COR-L47 (cell line): ENCODE measurements around the gene UGT1A10.
"Not testable (repeated sequence)": the region's sequence is repeated elsewhere in the genome, so short reads cannot be mapped to it uniquely, and the experiment has no call there.

Experiments
- DNase-seq: peaks from one replicate; lab custom pipeline; 2025; lab: John Stamatoyannopoulos, UW

Gene UGT1A10

GRCh38 chr2:233636306-233636705, at the start of gene UGT1A10:
TSS of gene UGT1A10 (plus strand) at chr2:233636448. CDS start at chr2:233636523, 75 bp downstream.
- not testable (repeated sequence) for DNase-seq

DNA sequence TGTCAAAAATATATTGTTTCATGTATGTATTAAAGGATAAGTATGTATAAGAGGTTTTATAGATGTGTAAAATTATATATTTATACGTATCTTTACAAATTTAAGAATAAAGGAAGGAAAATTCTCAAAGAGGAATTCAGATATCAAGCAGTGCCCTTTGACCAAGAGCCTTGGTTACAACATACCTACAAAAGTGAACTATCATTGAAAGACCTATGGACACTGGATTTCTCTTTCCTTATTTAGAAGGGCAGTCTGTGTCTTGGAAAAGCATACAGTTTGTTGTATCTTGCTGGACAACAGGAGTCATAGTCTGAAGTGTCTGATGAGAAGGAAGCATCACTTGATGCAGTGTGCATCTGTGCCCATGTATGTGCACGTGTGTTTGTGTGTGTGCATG, 47.8 kb upstream of the UGT1A10 start:
- DNase-seq = no peak

GRCh38 chr2:233592706-233593105, 43.5 kb upstream of the UGT1A10 start:
- DNase-seq = not testable (repeated sequence)

DNA sequence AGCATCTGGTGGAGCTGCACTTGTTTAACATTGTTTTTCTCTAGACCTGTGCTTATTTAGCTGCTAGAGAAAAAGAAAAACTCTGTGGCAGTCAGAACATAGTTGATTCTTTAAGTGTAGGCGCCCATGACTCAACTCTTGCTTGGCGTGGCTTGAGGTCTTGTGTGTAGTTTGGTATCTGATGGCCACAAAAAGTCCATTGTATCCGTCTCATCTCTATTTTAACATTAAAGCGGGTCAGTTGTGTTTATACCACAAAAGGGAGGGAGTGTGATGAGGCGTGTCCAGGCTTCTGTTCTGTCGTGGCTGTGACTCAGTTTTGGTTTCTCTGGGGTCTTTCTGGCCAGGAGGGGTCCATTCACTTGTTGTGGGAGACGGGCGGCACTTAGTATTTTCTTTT, 43.0 kb upstream of the UGT1A10 start:
- no peak for DNase-seq

- no peak for DNase-seq
Observed at GRCh38 chr2:233597522-233597921, 38.7 kb upstream of the UGT1A10 start.

- DNase-seq = no peak
Observed at GRCh38 chr2:233598952-233599351, 37.3 kb upstream of the UGT1A10 start.

GRCh38 chr2:233600386-233600785, 35.9 kb upstream of the UGT1A10 start:
- DNase-seq = no peak

DNA sequence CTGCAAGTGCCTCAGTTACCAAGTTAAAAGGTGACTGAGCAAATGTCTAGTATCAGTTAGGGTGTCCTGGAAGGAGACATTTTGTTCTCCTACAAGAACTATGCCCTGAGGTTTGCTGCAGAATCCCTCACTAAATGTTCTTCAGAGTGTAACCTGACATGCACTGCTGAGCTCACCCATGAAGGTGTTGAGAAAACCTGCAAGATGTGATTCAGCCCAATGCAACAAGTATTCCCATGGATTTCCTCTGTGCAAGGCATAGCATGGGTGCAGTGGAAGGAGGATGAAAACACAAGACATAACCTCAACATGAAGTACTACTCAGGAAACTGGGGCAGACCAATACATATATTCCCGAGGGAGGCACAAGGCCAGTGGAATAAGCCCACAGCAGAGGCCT, 34.2 kb upstream of the UGT1A10 start:
- no peak for DNase-seq

GRCh38 chr2:233603520-233603919, 32.7 kb upstream of the UGT1A10 start:
- DNase-seq = no peak

- DNase-seq = no peak
Observed at GRCh38 chr2:233604826-233605225, 31.4 kb upstream of the UGT1A10 start.

DNA sequence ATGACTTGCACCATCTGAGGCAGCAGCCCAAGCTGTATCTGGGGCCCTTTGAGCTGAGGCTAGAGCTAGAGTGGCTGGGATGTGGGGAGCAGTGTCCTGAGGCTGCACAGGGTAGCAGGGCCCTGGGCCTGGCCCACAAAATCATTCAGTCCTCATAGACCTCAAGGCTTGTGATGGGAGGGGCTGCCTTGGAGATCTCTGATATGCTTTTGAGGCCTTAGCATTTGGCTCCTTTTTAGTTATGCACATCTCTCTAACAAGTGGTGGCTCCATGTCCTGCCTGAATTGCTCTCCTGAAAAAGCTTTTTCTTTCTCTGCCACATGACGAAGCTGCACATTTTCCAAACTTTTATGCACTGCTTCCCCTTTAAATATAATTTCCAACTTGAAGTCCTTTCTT, 30.6 kb upstream of the UGT1A10 start:
- DNase-seq = no peak

DNA sequence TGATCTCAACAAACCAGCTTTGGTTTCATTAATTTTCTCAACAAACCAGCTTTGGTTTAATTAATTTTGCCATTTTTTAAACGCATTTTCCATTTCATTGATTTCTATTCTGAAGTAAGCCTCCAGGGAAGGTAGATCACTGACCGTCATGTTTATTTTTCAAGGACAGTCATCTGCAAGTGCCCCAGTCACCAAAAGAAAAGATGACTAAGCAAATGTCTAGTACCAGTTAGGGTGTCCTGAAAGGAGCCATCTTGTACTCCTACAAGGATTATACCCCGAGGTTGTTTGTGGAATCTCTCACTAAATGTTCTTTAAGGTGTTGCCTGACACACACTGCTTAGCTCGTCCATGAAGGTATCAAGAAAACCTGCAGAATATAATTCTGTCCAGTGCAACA, 25.0 kb upstream of the UGT1A10 start:
- DNase-seq = no peak

- DNase-seq = not testable (repeated sequence)
Observed at GRCh38 chr2:233617476-233617875, 18.8 kb upstream of the UGT1A10 start, which contains the start of gene UGT1A8. TSS of gene UGT1A8 (plus strand) at chr2:233617633. CDS start at chr2:233617708, 75 bp downstream.

DNA sequence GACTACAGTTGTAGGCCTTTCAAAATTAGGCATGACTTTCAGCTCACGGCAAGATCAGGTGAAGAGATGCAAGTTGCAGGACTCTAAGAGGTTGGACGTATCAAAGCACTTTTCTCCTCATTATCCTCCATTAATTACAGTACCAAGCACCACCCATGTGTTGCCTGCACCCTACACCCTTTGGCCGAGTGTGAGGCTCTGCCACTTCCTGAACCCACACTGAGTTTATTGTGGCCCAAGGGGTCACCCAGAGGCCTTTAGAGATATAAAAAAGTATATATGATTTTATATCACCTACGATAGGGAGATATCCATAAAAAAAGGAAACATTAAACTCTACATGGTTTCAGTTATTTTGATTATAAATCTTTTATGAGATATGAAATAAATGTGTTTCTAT, 16.0 kb upstream of the UGT1A10 start:
- no peak for DNase-seq

DNA sequence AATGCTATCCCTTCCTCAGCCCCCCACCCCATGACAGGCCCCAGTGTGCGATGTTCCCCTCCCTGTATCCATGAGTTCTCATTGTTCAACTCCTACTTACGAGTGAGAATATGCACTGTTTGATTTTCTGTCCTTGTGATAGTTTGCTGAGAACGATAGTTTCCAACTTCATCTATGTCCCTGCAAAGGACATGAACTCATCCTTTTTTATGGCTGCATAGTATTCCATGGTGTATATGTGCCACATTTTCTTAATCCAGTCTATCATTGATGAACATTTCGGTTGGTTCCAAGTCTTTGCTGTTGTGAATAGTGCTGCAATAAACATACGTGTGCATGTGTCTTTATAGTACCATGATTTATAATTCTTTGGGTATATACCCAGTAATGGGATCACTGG, 14.4 kb upstream of the UGT1A10 start:
- DNase-seq = not testable (repeated sequence)

GRCh38 chr2:233627331-233628025, 8.8 kb upstream of the UGT1A10 start:
- no peak for DNase-seq

- DNase-seq = no peak
Observed at GRCh38 chr2:233638836-233639235, 2.6 kb downstream of the UGT1A10 start.

DNA sequence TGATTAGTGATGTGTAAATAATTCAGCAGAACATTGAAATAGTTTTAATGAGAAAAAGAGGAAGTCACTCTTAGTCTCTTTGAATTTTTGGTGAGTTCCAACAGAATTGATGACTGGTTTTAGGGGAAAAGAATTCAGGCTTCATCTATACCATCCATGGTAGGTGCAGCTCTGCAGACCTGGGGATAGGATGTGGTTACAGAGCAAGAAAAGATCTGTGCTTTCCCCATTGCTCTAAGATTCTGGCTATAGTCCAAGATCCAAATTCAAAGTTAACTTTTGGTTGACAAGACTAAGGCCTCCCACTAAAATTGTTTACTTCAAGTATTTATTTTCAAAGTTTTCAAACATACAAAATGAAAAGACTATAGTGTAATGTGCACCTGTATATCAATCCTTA, 3.6 kb downstream of the UGT1A10 start:
- DNase-seq = no peak

- DNase-seq = no peak
Observed at GRCh38 chr2:233643128-233643527, 6.9 kb downstream of the UGT1A10 start.

- not testable (repeated sequence) for DNase-seq
Observed at GRCh38 chr2:233646033-233646432, 9.8 kb downstream of the UGT1A10 start.

DNA sequence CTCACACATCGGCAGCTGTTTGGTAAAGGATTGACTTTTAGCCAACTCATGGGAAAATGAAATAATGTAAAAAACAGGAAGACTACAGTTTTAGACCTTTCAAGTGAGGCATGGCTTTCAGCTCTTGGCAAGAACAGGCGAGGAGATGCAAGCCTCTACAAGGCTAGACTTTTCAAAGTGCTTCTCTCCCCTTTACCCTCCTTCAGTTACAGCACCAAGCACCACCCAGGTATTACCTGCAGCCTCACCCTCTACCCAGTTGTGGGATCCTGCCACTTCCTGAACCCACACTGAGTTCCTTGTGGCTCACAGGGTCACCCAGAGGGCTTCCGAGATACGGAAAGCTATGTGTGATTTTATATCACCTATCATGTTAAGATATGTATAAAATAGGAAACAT, 14.7 kb downstream of the UGT1A10 start:
- DNase-seq = no peak

- no peak for DNase-seq
Observed at GRCh38 chr2:233651430-233651829, 15.2 kb downstream of the UGT1A10 start.

GRCh38 chr2:233654501-233654900, 18.3 kb downstream of the UGT1A10 start:
- no peak for DNase-seq

GRCh38 chr2:233655043-233655442, 18.8 kb downstream of the UGT1A10 start:
- no peak for DNase-seq
